Activated CD4-positive, alpha-beta T cell treated with anti-CD3 and anti-CD28 coated beads, Interleukin-2, Interleukin-6, amounts not matched to agents 100 ng/mL and 50 ng/mL, durations not matched to agents 16 hours and 8 hours (primary cell): ENCODE measurements around the gene CYB5R2.
"Not testable (repeated sequence)": the region's sequence is repeated elsewhere in the genome, so short reads cannot be mapped to it uniquely, and the experiment has no call there.

Experiments
- DNase-seq: peaks from one replicate; pipeline ENCODE4 v3.0.0-alpha.2; 2020

The CYB5R2 gene

GRCh38 chr11:7668464-7668863 lies 4.8 kb downstream of the CYB5R2 start:
- DNase-seq: no peak

- no peak for DNase-seq
Measured at GRCh38 chr11:7667460-7667859, 5.8 kb downstream of the CYB5R2 start.

GRCh38 chr11:7666292-7666866 lies 6.9 kb downstream of the CYB5R2 start:
- no peak for DNase-seq

- peak; percentile 86 for DNase-seq
Measured at GRCh38 chr11:7665473-7666291, 7.6 kb downstream of the CYB5R2 start.

- no peak for DNase-seq
Measured at GRCh38 chr11:7664867-7665266, 8.4 kb downstream of the CYB5R2 start.

GRCh38 chr11:7663531-7663930 lies 9.8 kb downstream of the CYB5R2 start:
- not testable (repeated sequence) for DNase-seq

GRCh38 chr11:7657306-7658025 lies 15.8 kb downstream of the CYB5R2 start:
- peak; percentile 44 for DNase-seq

GRCh38 chr11:7656704-7657103 lies 16.6 kb downstream of the CYB5R2 start:
- DNase-seq: no peak

- no peak for DNase-seq
Measured at GRCh38 chr11:7655253-7656217, 17.8 kb downstream of the CYB5R2 start.

GRCh38 chr11:7654195-7654705 lies 19.1 kb downstream of the CYB5R2 start:
- no peak for DNase-seq

GRCh38 chr11:7651700-7652099 lies 21.6 kb downstream of the CYB5R2 start:
- no peak for DNase-seq

GRCh38 chr11:7651140-7651551 lies 22.2 kb downstream of the CYB5R2 start:
- DNase-seq: no peak

- DNase-seq: no peak
Measured at GRCh38 chr11:7648264-7648663, 25.0 kb downstream of the CYB5R2 start.

GRCh38 chr11:7646866-7647265 lies 26.4 kb downstream of the CYB5R2 start:
- DNase-seq: no peak

GRCh38 chr11:7645206-7645605 lies 28.1 kb downstream of the CYB5R2 start:
- DNase-seq: no peak

GRCh38 chr11:7643314-7643713 lies 30.0 kb downstream of the CYB5R2 start:
- DNase-seq: no peak

GRCh38 chr11:7642747-7643146 lies 30.6 kb downstream of the CYB5R2 start:
- DNase-seq: no peak

- DNase-seq: no peak
Measured at GRCh38 chr11:7640816-7641215, 32.5 kb downstream of the CYB5R2 start.

- no peak for DNase-seq
Measured at GRCh38 chr11:7639643-7640025, 33.7 kb downstream of the CYB5R2 start.

GRCh38 chr11:7638710-7639642 lies 34.3 kb downstream of the CYB5R2 start:
- DNase-seq: no peak

GRCh38 chr11:7637447-7638157 lies 35.7 kb downstream of the CYB5R2 start:
- DNase-seq: no peak
